Measurements from ENCODE around the gene WBP11. TPM values are rescaled to one million over a fixed set of nuclear protein-coding genes. Genes with fewer than 3 reads are reported as not detected.
A peak's percentile ranks its signal among the peaks of the same experiment; 100 is the strongest.

Gene WBP11
- total and polyA plus RNA-seq, 2 of the 13 experiments (the other 11 are each of a cell fraction or from before 2014, with no cell fraction given) = 7.6 to 31.0 TPM

DNA sequence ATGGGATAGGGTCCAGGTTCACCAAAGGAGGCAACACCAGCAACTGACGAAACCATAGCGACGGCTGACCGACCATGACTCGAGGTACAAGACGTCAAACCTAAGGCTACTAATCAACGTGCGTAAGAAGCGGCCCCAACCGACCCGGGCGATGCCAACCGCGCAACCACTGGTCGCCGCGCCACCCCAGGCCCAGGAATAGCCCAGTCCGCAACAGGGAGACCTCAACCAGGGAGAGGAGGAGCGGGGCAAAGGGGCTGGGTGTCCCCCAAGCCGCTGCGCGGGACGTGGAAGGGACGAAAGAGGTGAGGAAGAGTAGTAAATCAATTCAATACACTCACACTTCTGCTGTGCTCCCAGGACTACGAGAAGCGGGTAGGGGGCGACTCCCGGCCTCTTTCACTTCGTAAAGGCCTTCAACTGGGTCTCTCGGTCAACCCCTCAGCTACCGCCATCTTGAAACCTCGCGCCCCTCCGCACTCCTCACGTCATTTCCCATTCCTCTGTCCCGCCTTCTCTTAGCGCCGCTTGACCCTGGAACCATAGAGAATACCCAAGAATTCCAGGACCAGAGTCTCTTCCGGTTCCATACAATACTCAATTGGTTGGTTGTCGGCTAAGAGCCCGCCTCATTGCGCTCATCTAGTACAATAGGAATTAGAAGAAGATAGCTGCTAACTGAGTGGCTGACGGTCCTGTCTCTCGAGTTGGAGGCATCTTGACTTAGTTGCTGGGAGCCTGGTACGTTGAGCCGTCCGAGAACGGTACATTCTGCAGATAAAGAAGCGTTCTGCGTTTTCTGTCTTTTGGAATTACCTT, at the start of gene WBP11, which contains the start of gene C12orf60 (continued):
- TF ChIP-seq, protein P1, sequence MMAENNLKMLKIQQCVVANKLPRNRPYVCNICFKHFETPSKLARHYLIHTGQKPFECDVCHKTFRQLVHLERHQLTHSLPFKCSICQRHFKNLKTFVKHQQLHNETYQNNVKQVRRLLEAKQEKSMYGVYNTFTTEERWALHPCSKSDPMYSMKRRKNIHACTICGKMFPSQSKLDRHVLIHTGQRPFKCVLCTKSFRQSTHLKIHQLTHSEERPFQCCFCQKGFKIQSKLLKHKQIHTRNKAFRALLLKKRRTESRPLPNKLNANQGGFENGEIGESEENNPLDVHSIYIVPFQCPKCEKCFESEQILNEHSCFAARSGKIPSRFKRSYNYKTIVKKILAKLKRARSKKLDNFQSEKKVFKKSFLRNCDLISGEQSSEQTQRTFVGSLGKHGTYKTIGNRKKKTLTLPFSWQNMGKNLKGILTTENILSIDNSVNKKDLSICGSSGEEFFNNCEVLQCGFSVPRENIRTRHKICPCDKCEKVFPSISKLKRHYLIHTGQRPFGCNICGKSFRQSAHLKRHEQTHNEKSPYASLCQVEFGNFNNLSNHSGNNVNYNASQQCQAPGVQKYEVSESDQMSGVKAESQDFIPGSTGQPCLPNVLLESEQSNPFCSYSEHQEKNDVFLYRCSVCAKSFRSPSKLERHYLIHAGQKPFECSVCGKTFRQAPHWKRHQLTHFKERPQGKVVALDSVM (CRISPR knock-in tag; IDR thresholded peaks at IDR 0.05) = no peak
- TF ChIP-seq ARID3A (IDR thresholded peaks at IDR 0.05; ENCODE audit: low read depth, low read length) = no peak; the same call in 1 of the 2 replicates
- TF ChIP-seq ZNF350 (CRISPR knock-in tag; IDR thresholded peaks at IDR 0.05; ENCODE audit: borderline replicate concordance, low read depth) = peak; percentile 61; the same call in 1 of the 2 replicates
- no peak for TF ChIP-seq ZNF674 (CRISPR knock-in tag; IDR thresholded peaks at IDR 0.05; ENCODE audit: low read depth)
- peak; percentile 44; the same call in 1 of the 2 replicates for TF ChIP-seq IRF2 (CRISPR knock-in tag; IDR thresholded peaks at IDR 0.05)
- no peak for TF ChIP-seq RBAK (CRISPR knock-in tag; IDR thresholded peaks at IDR 0.05)
- no peak for TF ChIP-seq HNRNPUL1 (IDR thresholded peaks at IDR 0.05; ENCODE audit: low read depth, low read length)
- TF ChIP-seq RBM39 (IDR thresholded peaks at IDR 0.05; ENCODE audit: low read depth, low read length, poor library complexity, severe bottlenecking) = no peak
- peak; percentile 70 for TF ChIP-seq ZFX (CRISPR knock-in tag; IDR thresholded peaks at IDR 0.05; ENCODE audit: low read depth)
- TF ChIP-seq TBP (CRISPR knock-in tag; IDR thresholded peaks at IDR 0.05) = no peak
- TF ChIP-seq, protein P2, sequence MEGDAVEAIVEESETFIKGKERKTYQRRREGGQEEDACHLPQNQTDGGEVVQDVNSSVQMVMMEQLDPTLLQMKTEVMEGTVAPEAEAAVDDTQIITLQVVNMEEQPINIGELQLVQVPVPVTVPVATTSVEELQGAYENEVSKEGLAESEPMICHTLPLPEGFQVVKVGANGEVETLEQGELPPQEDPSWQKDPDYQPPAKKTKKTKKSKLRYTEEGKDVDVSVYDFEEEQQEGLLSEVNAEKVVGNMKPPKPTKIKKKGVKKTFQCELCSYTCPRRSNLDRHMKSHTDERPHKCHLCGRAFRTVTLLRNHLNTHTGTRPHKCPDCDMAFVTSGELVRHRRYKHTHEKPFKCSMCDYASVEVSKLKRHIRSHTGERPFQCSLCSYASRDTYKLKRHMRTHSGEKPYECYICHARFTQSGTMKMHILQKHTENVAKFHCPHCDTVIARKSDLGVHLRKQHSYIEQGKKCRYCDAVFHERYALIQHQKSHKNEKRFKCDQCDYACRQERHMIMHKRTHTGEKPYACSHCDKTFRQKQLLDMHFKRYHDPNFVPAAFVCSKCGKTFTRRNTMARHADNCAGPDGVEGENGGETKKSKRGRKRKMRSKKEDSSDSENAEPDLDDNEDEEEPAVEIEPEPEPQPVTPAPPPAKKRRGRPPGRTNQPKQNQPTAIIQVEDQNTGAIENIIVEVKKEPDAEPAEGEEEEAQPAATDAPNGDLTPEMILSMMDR (CRISPR knock-in tag; IDR thresholded peaks at IDR 0.05) = peak; percentile 5; the same call in 1 of the 2 replicates
- TF ChIP-seq TEAD3 (CRISPR knock-in tag; optimal IDR thresholded peaks at IDR 0.05; ENCODE audit: borderline replicate concordance) = peak; percentile 94
- TF ChIP-seq, protein P3, sequence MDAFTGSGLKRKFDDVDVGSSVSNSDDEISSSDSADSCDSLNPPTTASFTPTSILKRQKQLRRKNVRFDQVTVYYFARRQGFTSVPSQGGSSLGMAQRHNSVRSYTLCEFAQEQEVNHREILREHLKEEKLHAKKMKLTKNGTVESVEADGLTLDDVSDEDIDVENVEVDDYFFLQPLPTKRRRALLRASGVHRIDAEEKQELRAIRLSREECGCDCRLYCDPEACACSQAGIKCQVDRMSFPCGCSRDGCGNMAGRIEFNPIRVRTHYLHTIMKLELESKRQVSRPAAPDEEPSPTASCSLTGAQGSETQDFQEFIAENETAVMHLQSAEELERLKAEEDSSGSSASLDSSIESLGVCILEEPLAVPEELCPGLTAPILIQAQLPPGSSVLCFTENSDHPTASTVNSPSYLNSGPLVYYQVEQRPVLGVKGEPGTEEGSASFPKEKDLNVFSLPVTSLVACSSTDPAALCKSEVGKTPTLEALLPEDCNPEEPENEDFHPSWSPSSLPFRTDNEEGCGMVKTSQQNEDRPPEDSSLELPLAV (CRISPR knock-in tag; conservative IDR thresholded peaks at IDR 0.05; ENCODE audit: low read depth) = no peak
- no peak for TF ChIP-seq EZH2 (conservative IDR thresholded peaks at IDR 0.05; ENCODE audit: low read depth, low read length)
- peak; percentile 93 for TF ChIP-seq SAP130 (CRISPR knock-in tag; IDR thresholded peaks at IDR 0.05; ENCODE audit: low read depth)
- no peak for TF ChIP-seq PRMT3 (CRISPR knock-in tag; IDR thresholded peaks at IDR 0.05; ENCODE audit: borderline replicate concordance, low read depth)
- TF ChIP-seq NR2C2 (CRISPR knock-in tag; IDR thresholded peaks at IDR 0.05; ENCODE audit: borderline replicate concordance) = no peak; the same call in 1 of the 2 replicates
- TF ChIP-seq FOXA1 (IDR thresholded peaks at IDR 0.05) = no peak
- TF ChIP-seq FOXA1 (CRISPR knock-in tag; IDR thresholded peaks at IDR 0.05) = no peak
- TF ChIP-seq NR2F2 (IDR thresholded peaks at IDR 0.05; ENCODE audit: borderline replicate concordance, low read depth) = no peak
- no peak for TF ChIP-seq DPF2 (CRISPR knock-in tag; IDR thresholded peaks at IDR 0.05; ENCODE audit: borderline replicate concordance, low read depth)
